ENCODE measurements around the gene LRRC45.

DNA sequence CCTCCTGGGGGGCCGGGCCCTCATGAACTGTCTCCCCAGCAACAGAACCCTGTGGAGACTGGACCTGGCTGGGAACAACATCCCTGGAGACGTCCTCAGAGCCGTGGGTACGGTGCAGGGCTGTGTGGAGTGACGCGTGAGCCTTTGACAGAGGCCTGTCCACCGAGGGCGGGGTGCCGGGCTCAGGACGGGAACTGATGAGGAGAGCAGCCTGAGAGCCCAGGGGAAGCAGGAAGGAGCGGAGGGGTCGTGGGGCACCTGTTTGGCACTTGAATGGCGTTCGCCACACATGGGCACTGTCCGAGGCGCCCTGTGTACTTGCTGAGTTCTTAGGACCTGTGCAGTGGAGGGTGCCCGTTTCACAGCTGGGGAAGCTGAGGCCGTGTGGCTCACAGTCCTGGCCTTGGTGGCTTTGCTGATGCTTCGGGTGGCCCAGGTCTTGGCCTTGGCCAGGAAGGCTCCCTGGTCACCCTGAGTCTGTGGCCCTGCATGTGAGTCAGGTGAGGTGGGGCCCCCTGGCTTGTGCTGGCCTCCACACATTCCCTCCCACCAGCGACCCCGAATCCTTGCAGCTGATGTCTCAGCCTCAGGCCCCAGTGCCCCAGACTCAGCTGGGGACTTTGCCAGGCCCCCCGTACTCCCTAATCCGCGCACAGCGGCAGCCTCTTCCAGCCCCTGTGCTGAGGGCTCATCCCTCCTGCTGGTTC, 2.4 kb downstream of the LRRC45 start:
- TF ChIP-seq BACH2 (CRISPR knock-in tag; IDR thresholded peaks at IDR 0.05; ENCODE audit: borderline replicate concordance) (no peak), RARB (CRISPR knock-in tag; IDR thresholded peaks at IDR 0.05) (no peak), ZFP3 (CRISPR knock-in tag; IDR thresholded peaks at IDR 0.05) (no peak), ZC3H10 (CRISPR knock-in tag; IDR thresholded peaks at IDR 0.05) (no peak), ZNF565 (CRISPR knock-in tag; conservative IDR thresholded peaks at IDR 0.05; ENCODE audit: low read depth) (no peak), PPARA (CRISPR knock-in tag; IDR thresholded peaks at IDR 0.05; ENCODE audit: borderline replicate concordance) (no peak), CSDC2 (CRISPR knock-in tag; IDR thresholded peaks at IDR 0.05) (no peak), ARNTL (CRISPR knock-in tag; IDR thresholded peaks at IDR 0.05; ENCODE audit: borderline replicate concordance, low read depth) (no peak)
- TF ChIP-seq, protein P1, sequence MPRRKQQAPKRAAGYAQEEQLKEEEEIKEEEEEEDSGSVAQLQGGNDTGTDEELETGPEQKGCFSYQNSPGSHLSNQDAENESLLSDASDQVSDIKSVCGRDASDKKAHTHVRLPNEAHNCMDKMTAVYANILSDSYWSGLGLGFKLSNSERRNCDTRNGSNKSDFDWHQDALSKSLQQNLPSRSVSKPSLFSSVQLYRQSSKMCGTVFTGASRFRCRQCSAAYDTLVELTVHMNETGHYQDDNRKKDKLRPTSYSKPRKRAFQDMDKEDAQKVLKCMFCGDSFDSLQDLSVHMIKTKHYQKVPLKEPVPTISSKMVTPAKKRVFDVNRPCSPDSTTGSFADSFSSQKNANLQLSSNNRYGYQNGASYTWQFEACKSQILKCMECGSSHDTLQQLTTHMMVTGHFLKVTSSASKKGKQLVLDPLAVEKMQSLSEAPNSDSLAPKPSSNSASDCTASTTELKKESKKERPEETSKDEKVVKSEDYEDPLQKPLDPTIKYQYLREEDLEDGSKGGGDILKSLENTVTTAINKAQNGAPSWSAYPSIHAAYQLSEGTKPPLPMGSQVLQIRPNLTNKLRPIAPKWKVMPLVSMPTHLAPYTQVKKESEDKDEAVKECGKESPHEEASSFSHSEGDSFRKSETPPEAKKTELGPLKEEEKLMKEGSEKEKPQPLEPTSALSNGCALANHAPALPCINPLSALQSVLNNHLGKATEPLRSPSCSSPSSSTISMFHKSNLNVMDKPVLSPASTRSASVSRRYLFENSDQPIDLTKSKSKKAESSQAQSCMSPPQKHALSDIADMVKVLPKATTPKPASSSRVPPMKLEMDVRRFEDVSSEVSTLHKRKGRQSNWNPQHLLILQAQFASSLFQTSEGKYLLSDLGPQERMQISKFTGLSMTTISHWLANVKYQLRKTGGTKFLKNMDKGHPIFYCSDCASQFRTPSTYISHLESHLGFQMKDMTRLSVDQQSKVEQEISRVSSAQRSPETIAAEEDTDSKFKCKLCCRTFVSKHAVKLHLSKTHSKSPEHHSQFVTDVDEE (CRISPR knock-in tag; IDR thresholded peaks at IDR 0.05): no peak
- TF ChIP-seq, protein P2, sequence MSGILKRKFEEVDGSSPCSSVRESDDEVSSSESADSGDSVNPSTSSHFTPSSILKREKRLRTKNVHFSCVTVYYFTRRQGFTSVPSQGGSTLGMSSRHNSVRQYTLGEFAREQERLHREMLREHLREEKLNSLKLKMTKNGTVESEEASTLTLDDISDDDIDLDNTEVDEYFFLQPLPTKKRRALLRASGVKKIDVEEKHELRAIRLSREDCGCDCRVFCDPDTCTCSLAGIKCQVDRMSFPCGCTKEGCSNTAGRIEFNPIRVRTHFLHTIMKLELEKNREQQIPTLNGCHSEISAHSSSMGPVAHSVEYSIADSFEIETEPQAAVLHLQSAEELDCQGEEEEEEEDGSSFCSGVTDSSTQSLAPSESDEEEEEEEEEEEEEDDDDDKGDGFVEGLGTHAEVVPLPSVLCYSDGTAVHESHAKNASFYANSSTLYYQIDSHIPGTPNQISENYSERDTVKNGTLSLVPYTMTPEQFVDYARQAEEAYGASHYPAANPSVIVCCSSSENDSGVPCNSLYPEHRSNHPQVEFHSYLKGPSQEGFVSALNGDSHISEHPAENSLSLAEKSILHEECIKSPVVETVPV (CRISPR knock-in tag; IDR thresholded peaks at IDR 0.05): no peak
